HepG2 (cell line): ENCODE measurements around the gene NDP.

Experiments
- HMG20A ChIP-seq: IDR thresholded peaks from 2 replicates; pipeline ENCODE4 v1.6.1; 2016; ENCODE audit warnings: borderline replicate concordance
- MIER2 ChIP-seq: IDR thresholded peaks from 2 replicates; pipeline ENCODE4 v1.6.1; 2016; ENCODE audit warnings: missing biosample characterization, missing genetic modification reagents
- RFX5 ChIP-seq: IDR thresholded peaks from 2 replicates; pipeline ENCODE4 v1.6.1; 2011; ENCODE audit warnings: low read depth, low read length, improper control_type of control experiment
- TF ChIP-seq, protein P1 (sequence below): sonication (generic); formaldehyde crosslinking; IDR thresholded peaks from 2 replicates; pipeline ENCODE4 v1.4.0; 2020; ENCODE audit warnings: missing genetic modification reagents
- TF ChIP-seq, protein P2 (sequence below): sonication (generic); formaldehyde crosslinking; IDR thresholded peaks from 2 replicates; pipeline ENCODE4 v1.5.0; 2020; ENCODE audit warnings: mild to moderate bottlenecking, missing genetic modification reagents, moderate library complexity

DNA sequence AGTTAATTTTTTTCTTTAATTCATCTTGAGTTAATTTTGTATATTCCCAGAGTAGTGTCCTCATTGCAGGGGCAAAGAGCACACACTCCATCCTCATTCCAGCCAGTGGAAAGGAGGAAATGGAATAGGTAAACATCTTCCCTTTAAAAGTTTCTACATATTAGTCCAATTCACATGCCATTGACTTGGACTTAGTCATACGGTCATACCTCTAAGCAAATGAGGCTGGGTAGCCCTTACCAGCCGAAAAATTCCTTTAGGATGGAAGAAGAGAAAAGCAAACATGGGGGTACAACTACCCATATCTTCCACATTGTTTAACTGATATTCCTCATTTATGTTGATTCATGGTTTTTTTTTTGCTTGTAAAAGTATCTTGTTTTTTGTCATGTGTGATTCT lies 37.4 kb upstream of the NDP start:
- TF ChIP-seq, protein P1, sequence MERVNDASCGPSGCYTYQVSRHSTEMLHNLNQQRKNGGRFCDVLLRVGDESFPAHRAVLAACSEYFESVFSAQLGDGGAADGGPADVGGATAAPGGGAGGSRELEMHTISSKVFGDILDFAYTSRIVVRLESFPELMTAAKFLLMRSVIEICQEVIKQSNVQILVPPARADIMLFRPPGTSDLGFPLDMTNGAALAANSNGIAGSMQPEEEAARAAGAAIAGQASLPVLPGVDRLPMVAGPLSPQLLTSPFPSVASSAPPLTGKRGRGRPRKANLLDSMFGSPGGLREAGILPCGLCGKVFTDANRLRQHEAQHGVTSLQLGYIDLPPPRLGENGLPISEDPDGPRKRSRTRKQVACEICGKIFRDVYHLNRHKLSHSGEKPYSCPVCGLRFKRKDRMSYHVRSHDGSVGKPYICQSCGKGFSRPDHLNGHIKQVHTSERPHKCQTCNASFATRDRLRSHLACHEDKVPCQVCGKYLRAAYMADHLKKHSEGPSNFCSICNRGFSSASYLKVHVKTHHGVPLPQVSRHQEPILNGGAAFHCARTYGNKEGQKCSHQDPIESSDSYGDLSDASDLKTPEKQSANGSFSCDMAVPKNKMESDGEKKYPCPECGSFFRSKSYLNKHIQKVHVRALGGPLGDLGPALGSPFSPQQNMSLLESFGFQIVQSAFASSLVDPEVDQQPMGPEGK: no peak
- TF ChIP-seq, protein P2, sequence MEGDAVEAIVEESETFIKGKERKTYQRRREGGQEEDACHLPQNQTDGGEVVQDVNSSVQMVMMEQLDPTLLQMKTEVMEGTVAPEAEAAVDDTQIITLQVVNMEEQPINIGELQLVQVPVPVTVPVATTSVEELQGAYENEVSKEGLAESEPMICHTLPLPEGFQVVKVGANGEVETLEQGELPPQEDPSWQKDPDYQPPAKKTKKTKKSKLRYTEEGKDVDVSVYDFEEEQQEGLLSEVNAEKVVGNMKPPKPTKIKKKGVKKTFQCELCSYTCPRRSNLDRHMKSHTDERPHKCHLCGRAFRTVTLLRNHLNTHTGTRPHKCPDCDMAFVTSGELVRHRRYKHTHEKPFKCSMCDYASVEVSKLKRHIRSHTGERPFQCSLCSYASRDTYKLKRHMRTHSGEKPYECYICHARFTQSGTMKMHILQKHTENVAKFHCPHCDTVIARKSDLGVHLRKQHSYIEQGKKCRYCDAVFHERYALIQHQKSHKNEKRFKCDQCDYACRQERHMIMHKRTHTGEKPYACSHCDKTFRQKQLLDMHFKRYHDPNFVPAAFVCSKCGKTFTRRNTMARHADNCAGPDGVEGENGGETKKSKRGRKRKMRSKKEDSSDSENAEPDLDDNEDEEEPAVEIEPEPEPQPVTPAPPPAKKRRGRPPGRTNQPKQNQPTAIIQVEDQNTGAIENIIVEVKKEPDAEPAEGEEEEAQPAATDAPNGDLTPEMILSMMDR: no peak
- no peak for TF ChIP-seq HMG20A (CRISPR knock-in tag)
- no peak for TF ChIP-seq RFX5
- no peak for TF ChIP-seq MIER2 (CRISPR knock-in tag)
